H9 (cell line): ENCODE data around the gene RAB6A. TPM values are rescaled to one million over a fixed set of nuclear protein-coding genes. Genes with fewer than 3 reads are reported as not detected.

Experiments used
- DNase-seq: peaks from one replicate; pipeline ENCODE4 v3.0.0-alpha.2; 2017
- H2AFZ ChIP-seq: one replicate; pipeline ENCODE4 v1.6.1; 2013; ENCODE audit warnings: mild to moderate bottlenecking, low read length, control low read depth, moderate library complexity
- H2AK5ac ChIP-seq: 2 replicates; pipeline ENCODE4 v1.6.1; 2013; ENCODE audit warnings: low read length, control low read depth, mixed read lengths; ENCODE audit not compliant: insufficient read length
- H2BK120ac ChIP-seq: one replicate; pipeline ENCODE4 v1.6.1; 2013; ENCODE audit warnings: low read depth, mild to moderate bottlenecking, low read length, control low read depth, inconsistent platforms; ENCODE audit not compliant: poor library complexity, severe bottlenecking
- H2BK12ac ChIP-seq: 2 replicates; pipeline ENCODE4 v1.6.1; 2013; ENCODE audit warnings: low read length, control low read depth, mixed read lengths, low read depth; ENCODE audit not compliant: insufficient read length
- H2BK15ac ChIP-seq: 2 replicates; pipeline ENCODE4 v1.6.1; 2013; ENCODE audit warnings: low read depth, low read length, control low read depth
- H2BK20ac ChIP-seq: one replicate; pipeline ENCODE4 v1.6.1; 2013; ENCODE audit warnings: low read depth, mild to moderate bottlenecking, low read length, control low read depth, inconsistent platforms; ENCODE audit not compliant: poor library complexity, severe bottlenecking
- H2BK5ac ChIP-seq: 2 replicates; pipeline ENCODE4 v1.6.1; 2013; ENCODE audit warnings: low read length, control low read depth, mixed read lengths; ENCODE audit not compliant: insufficient read length
- H3K14ac ChIP-seq: 2 replicates; pipeline ENCODE4 v1.6.1; 2013; ENCODE audit warnings: low read length, control low read depth; ENCODE audit not compliant: insufficient read depth
- H3K18ac ChIP-seq: 2 replicates; pipeline ENCODE4 v1.6.1; 2013; ENCODE audit warnings: low read depth, mild to moderate bottlenecking, mixed read lengths, low read length, control low read depth; ENCODE audit not compliant: insufficient read length
- H3K23ac ChIP-seq: 2 replicates; pipeline ENCODE4 v1.6.1; 2013; ENCODE audit warnings: low read length, control low read depth, mixed read lengths, low read depth; ENCODE audit not compliant: insufficient read length
- H3K23me2 ChIP-seq: 2 replicates; pipeline ENCODE4 v1.6.1; 2013; ENCODE audit warnings: low read depth, mild to moderate bottlenecking, mixed read lengths, low read length, control low read depth; ENCODE audit not compliant: insufficient read length, poor library complexity, severe bottlenecking
- H3K27ac ChIP-seq: 2 replicates; pipeline ENCODE4 v1.5.1; 2013; ENCODE audit warnings: low read length, control low read depth, mixed read lengths, low read depth; ENCODE audit not compliant: insufficient read length
- H3K27me3 ChIP-seq: 2 replicates; pipeline ENCODE4 v1.6.1; 2013; ENCODE audit warnings: low read length, control low read depth, inconsistent platforms; ENCODE audit not compliant: insufficient read depth
- H3K4ac ChIP-seq: 2 replicates; pipeline ENCODE4 v1.6.1; 2013; ENCODE audit warnings: low read depth, mild to moderate bottlenecking, control low read depth, inconsistent platforms, low read length, moderate library complexity
- H3K4me1 ChIP-seq: 2 replicates; pipeline ENCODE4 v1.6.1; 2013; ENCODE audit warnings: low read length, control low read depth, inconsistent platforms; ENCODE audit not compliant: insufficient read depth
- H3K4me2 ChIP-seq: 2 replicates; pipeline ENCODE4 v1.6.1; 2013; ENCODE audit warnings: low read length, control low read depth, mixed read lengths; ENCODE audit not compliant: insufficient read length, insufficient read depth
- H3K56ac ChIP-seq: 2 replicates; pipeline ENCODE4 v1.6.1; 2013; ENCODE audit warnings: low read depth, mild to moderate bottlenecking, mixed read lengths, low read length, control low read depth; ENCODE audit not compliant: insufficient read length
- H3K79me1 ChIP-seq: 2 replicates; pipeline ENCODE4 v1.6.1; 2013; ENCODE audit warnings: low read depth, mild to moderate bottlenecking, moderate library complexity, low read length, control low read depth, inconsistent platforms; ENCODE audit not compliant: insufficient read depth, poor library complexity, severe bottlenecking
- H3K79me2 ChIP-seq: 2 replicates; pipeline ENCODE4 v1.6.1; 2013; ENCODE audit warnings: low read length, control low read depth, inconsistent platforms; ENCODE audit not compliant: insufficient read depth
- H3K9ac ChIP-seq: 2 replicates; pipeline ENCODE4 v1.6.1; 2013; ENCODE audit warnings: low read length, control low read depth, mixed read lengths; ENCODE audit not compliant: insufficient read length; ENCODE audit errors: extremely low read depth
- H3K9me3 ChIP-seq: one replicate; pipeline ENCODE4 v1.6.1; 2013; ENCODE audit warnings: low read depth, low read length, inconsistent platforms; ENCODE audit not compliant: control insufficient read depth
- H3T11ph ChIP-seq: one replicate; pipeline ENCODE4 v1.6.1; 2013; ENCODE audit warnings: mild to moderate bottlenecking, low read length, control low read depth, inconsistent platforms
- H4K20me1 ChIP-seq: one replicate; pipeline ENCODE4 v1.6.1; 2013; ENCODE audit not compliant: control insufficient read depth, insufficient read length, insufficient read depth
- H4K5ac ChIP-seq: 2 replicates; pipeline ENCODE4 v1.6.1; 2013; ENCODE audit warnings: low read depth, mild to moderate bottlenecking, mixed read lengths, low read length, control low read depth; ENCODE audit not compliant: insufficient read length
- H4K8ac ChIP-seq: replicated peaks from 2 replicates; pipeline ENCODE4 v1.6.1; 2013; ENCODE audit warnings: low read length, control low read depth, mixed read lengths, low read depth; ENCODE audit not compliant: insufficient read length
- H4K91ac ChIP-seq: 2 replicates; pipeline ENCODE4 v1.6.1; 2013; ENCODE audit warnings: low read depth, mild to moderate bottlenecking, moderate library complexity, mixed read lengths, low read length, control low read depth; ENCODE audit not compliant: insufficient read length
- H3K27ac Mint-ChIP-seq, 3 experiments: 2 replicates in 2 of 3; 3 replicates in 1 of 3; pipeline ENCODE4 v1.8.0; 2020 to 2021; ENCODE audit warnings: mixed read lengths in 3 of 3, mild to moderate bottlenecking in 1 of 3, moderate library complexity in 1 of 3
- H3K27me3 Mint-ChIP-seq: 2 replicates; pipeline ENCODE4 v1.8.0; 2021; ENCODE audit warnings: low read depth, mild to moderate bottlenecking, moderate library complexity, mixed read lengths
- H3K36me3 Mint-ChIP-seq, 3 experiments: 2 replicates in 2 of 3; 3 replicates in 1 of 3; pipeline ENCODE4 v1.8.0; 2020 to 2021; ENCODE audit warnings: low read depth in 3 of 3, mixed read lengths in 3 of 3; ENCODE audit not compliant: insufficient read depth in 1 of 3
- H3K4me1 Mint-ChIP-seq, 2 experiments: 2 replicates each; pipeline ENCODE4 v1.8.0; 2020; ENCODE audit warnings: mixed read lengths in 2 of 2
- H3K4me3 Mint-ChIP-seq, 2 experiments: 2 replicates in 1 of 2; 3 replicates in 1 of 2; pipeline ENCODE4 v1.8.0; 2020 to 2021; ENCODE audit warnings: mild to moderate bottlenecking in 2 of 2, mixed read lengths in 2 of 2, moderate library complexity in 1 of 2
- H3K9me3 Mint-ChIP-seq, 2 experiments: 2 replicates in 1 of 2; 3 replicates in 1 of 2; pipeline ENCODE4 v1.8.0; 2020; ENCODE audit warnings: mild to moderate bottlenecking in 2 of 2, mixed read lengths in 2 of 2, moderate library complexity in 1 of 2
- CTCF ChIP-seq: fragments of 200-600 bp; sonication (generic); conservative IDR thresholded peaks from 3 replicates; pipeline ENCODE4 v1.8.0; 2021; ENCODE audit warnings: antibody characterized with exemption, mild to moderate bottlenecking
- WGBS: extraction: QIAGEN DNeasy Blood & Tissue Kit; methylation state at CpG from one replicate; pipeline ENCODE4 v1.1.7; 2013; ENCODE audit warnings: missing lambda C conversion rate, low lambda C conversion rate, mixed read lengths; ENCODE audit not compliant: insufficient read length; ENCODE audit errors: extremely low coverage; 5-methylcytosine and 5-hydroxymethylcytosine counted together
- total RNA-seq: library from RNA; stranded (reverse); gene quantifications from 2 replicates; pipeline ENCODE4 v1.2.1, GENCODE V29; 2021

The RAB6A gene
- total RNA-seq, 1 experiment from 2014 or later = 72.8 TPM

DNA sequence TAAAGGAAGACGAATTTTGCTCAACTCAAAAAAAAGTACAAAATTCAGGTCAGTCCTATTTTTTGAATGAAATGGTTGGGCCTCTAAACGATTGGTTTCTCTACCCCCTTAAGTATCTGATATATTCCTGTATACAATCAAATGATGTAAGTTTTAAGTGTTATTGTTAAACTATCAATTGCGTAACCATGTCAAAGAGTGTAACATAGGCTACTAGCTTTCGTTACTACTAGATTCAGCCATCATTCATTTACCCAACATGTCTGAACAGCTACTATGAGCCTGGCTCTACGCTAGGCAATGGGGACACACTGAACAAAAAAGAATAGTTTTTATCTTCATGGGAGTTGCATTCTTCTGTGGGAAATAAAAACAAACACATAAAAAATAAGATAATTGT lies 3.3 kb downstream of the RAB6A start:
- no peak overlapping the region for H3K9ac ChIP-seq
- TF ChIP-seq CTCF = no peak
- no peak overlapping the region for H3K4me2 ChIP-seq
- no peaks in the 10 kb centered on the region for H3K4me1 ChIP-seq
- no peak overlapping the region for H2BK12ac ChIP-seq
- H2BK20ac ChIP-seq = no peak overlapping the region
- no CpG with 5 or more reads among the region's 5 CpGs for WGBS
- peaks cover 27% of the 10 kb centered on the region; the same call in 1 of the 2 replicates for H3K79me2 ChIP-seq
- no peak overlapping the region for H2AFZ ChIP-seq
- H2BK120ac ChIP-seq = no peak overlapping the region
- H4K20me1 ChIP-seq = no peaks in the 10 kb centered on the region
- no peak overlapping the region for H3K4me3 Mint-ChIP-seq
- H3K79me1 ChIP-seq = peaks cover 4% of the 10 kb centered on the region
- H2BK5ac ChIP-seq = no peak overlapping the region
- H2AK5ac ChIP-seq = no peak overlapping the region
- peaks cover 0 to 4% (median 4%) of the 10 kb centered on the region in 3 experiments; a peak in 2 of 7 replicates for H3K36me3 Mint-ChIP-seq
- no peaks in the 10 kb centered on the region; a peak in 1 of 5 replicates for H3K9me3 Mint-ChIP-seq
- H3K27ac Mint-ChIP-seq = no peak overlapping the region
- no peaks in the 10 kb centered on the region for H3K27me3 Mint-ChIP-seq
- no peaks in the 10 kb centered on the region for H3K27me3 ChIP-seq
- no peak overlapping the region for H3K18ac ChIP-seq
- no peak overlapping the region for H3K4ac ChIP-seq
- H4K8ac ChIP-seq = no peak overlapping the region
- peaks cover 23 to 30% of the 10 kb centered on the region in 2 experiments for H3K4me1 Mint-ChIP-seq
- no peak overlapping the region for H3K14ac ChIP-seq
- no peak overlapping the region for H3K56ac ChIP-seq
- DNase-seq = no peak
- H3K23me2 ChIP-seq = peaks cover 4% of the 10 kb centered on the region
- no peak overlapping the region for H2BK15ac ChIP-seq
- H4K91ac ChIP-seq = no peak overlapping the region
- no peak overlapping the region for H3K27ac ChIP-seq
- no peak overlapping the region for H4K5ac ChIP-seq
- H3T11ph ChIP-seq = no peak overlapping the region
- no peaks in the 10 kb centered on the region for H3K9me3 ChIP-seq
- no peak overlapping the region for H3K23ac ChIP-seq
